GM12878 (cell line): Measurements from ENCODE around the gene XKR3. TPM values are rescaled to one million over a fixed set of nuclear protein-coding genes. Genes with fewer than 3 reads are reported as not detected.

ENCODE experiments used
- ATAC-seq: fragments of 200-7000 bp; cut with Tn5 transposase; 3 replicates; pipeline ENCODE4 v1.9.1; 2020; ENCODE audit warnings: mild to moderate bottlenecking, moderate library complexity
- BruUV-seq: library from RNA; stranded (reverse); fragments of 400-500 nt; replicated peaks from 2 replicates; lab custom pipeline; 2021; lab: Mats Ljungman, UMichigan
- CTCF ChIA-PET: fragments of 300-600 bp; sonication (Branson Sonifier 250); formaldehyde crosslinking; extraction: SDS; loops from one replicate; lab custom pipeline; 2021; ENCODE audit warnings: inconsistent platforms; lab: Yijun Ruan, JAX
- POLR2A ChIA-PET: fragments of 350-600 bp; formaldehyde crosslinking; extraction: SDS; loops from one replicate; lab custom pipeline; 2021; ENCODE audit warnings: inconsistent platforms; lab: Charles Lee
- RAD21 ChIA-PET: fragments of 300-600 bp; sonication (Branson Sonifier 250); formaldehyde crosslinking; loops from one replicate; lab custom pipeline; 2023; ENCODE audit warnings: antibody characterized with exemption; ENCODE audit not compliant: unreplicated experiment; lab: Charles Lee
- SMC1A ChIA-PET: fragments of 300-600 bp; sonication (Branson Sonifier 250); formaldehyde crosslinking; loops from one replicate; lab custom pipeline; 2023; ENCODE audit not compliant: unreplicated experiment, uncharacterized antibody; lab: Charles Lee
- DNase-seq: peaks from one replicate; pipeline ENCODE4 v3.0.0-alpha.2; 2011; ENCODE audit warnings: low read depth, low spot score
- FAIRE-seq: peaks from 3 replicates; lab custom pipeline; 2011; peaks lifted over from hg19 to GRCh38; lab: Jason Lieb, UNC
- H2AFZ ChIP-seq: 2 replicates; pipeline ENCODE4 v1.6.0; 2011; ENCODE audit warnings: low read depth, low read length, control low read depth; ENCODE audit not compliant: control insufficient read depth
- H3K27ac ChIP-seq: 2 replicates; pipeline ENCODE4 v1.5.1; 2011; ENCODE audit warnings: control low read depth; ENCODE audit not compliant: control insufficient read depth, insufficient read depth
- H3K27me3 ChIP-seq, 2 experiments: replicated peaks in 1 of 2; 2 replicates each; pipeline versions ENCODE4 v1.6.0 to v1.6.1; 2011; ENCODE audit warnings: low read length in 1 of 2; ENCODE audit not compliant: control insufficient read depth in 2 of 2, insufficient read depth in 2 of 2
- H3K36me3 ChIP-seq, 2 experiments: 2 replicates each; pipeline ENCODE4 v1.5.1; 2011; ENCODE audit warnings: low read length in 1 of 2; ENCODE audit not compliant: control insufficient read depth in 2 of 2, insufficient read depth in 2 of 2
- H3K4me1 ChIP-seq: 2 replicates; pipeline ENCODE4 v1.6.1; 2011; ENCODE audit warnings: mild to moderate bottlenecking, low read length, moderate library complexity, mixed read lengths; ENCODE audit not compliant: control insufficient read depth, insufficient read depth
- H3K4me2 ChIP-seq: 2 replicates; pipeline ENCODE4 v1.6.0; 2011; ENCODE audit warnings: control low read depth; ENCODE audit not compliant: control insufficient read depth, insufficient read depth
- H3K4me3 ChIP-seq: fragments of 200-600 bp; sonication (generic); 2 replicates; pipeline ENCODE4 v1.5.1; 2016
- H3K79me2 ChIP-seq: 2 replicates; pipeline ENCODE4 v1.6.0; 2011; ENCODE audit warnings: low read length; ENCODE audit not compliant: control insufficient read depth, insufficient read depth
- H3K9ac ChIP-seq: 2 replicates; pipeline ENCODE4 v1.8.0; 2011; ENCODE audit warnings: low read length, control low read depth, mixed read lengths; ENCODE audit not compliant: control insufficient read depth, insufficient read depth
- H3K9me3 ChIP-seq: replicated peaks from 3 replicates; pipeline ENCODE4 v1.5.1; 2011; ENCODE audit warnings: mild to moderate bottlenecking, low read length; ENCODE audit not compliant: control insufficient read depth, insufficient read depth
- H4K20me1 ChIP-seq: 2 replicates; pipeline ENCODE4 v1.6.0; 2011; ENCODE audit not compliant: control insufficient read depth, insufficient read depth
- ASH2L ChIP-seq: fragments of 300-600, 200-600 bp; sonication (generic); IDR thresholded peaks from 2 replicates; pipeline ENCODE4 v1.6.1; 2017; ENCODE audit warnings: low read depth, mild to moderate bottlenecking, borderline replicate concordance
- CHD1 ChIP-seq: IDR thresholded peaks from 2 replicates; pipeline ENCODE4 v1.6.1; 2012; ENCODE audit warnings: low read depth, low read length, improper control_type of control experiment
- ESRRA ChIP-seq: IDR thresholded peaks from 2 replicates; pipeline ENCODE4 v1.6.1; 2012; ENCODE audit warnings: mild to moderate bottlenecking, low read length, improper control_type of control experiment
- FOS ChIP-seq: IDR thresholded peaks from 3 replicates; pipeline ENCODE4 v1.6.1; 2011; ENCODE audit warnings: borderline replicate concordance; ENCODE audit not compliant: insufficient read length; ENCODE audit errors: extremely low read depth
- MEF2A ChIP-seq: IDR thresholded peaks from 2 replicates; pipeline ENCODE4 v1.6.1; 2011; ENCODE audit warnings: low read depth, mild to moderate bottlenecking, low read length, moderate library complexity; ENCODE audit not compliant: insufficient read depth
- NRF1 ChIP-seq: conservative IDR thresholded peaks from 2 replicates; pipeline ENCODE4 v1.6.1; 2011; ENCODE audit warnings: mild to moderate bottlenecking, low read depth, low read length, improper control_type of control experiment
- SMAD5 ChIP-seq: IDR thresholded peaks from 2 replicates; pipeline ENCODE4 v1.6.1; 2016; ENCODE audit warnings: antibody characterized with exemption, low read depth
- SUPT20H ChIP-seq: IDR thresholded peaks from 2 replicates; pipeline ENCODE4 v1.6.1; 2011; ENCODE audit warnings: low read depth, mild to moderate bottlenecking, low read length, moderate library complexity, borderline replicate concordance; ENCODE audit not compliant: control insufficient read depth
- TCF3 ChIP-seq: IDR thresholded peaks from 2 replicates; pipeline ENCODE4 v1.6.1; 2012; ENCODE audit warnings: low read depth, mild to moderate bottlenecking, low read length, borderline replicate concordance; ENCODE audit not compliant: insufficient read depth
- TCF7 ChIP-seq: IDR thresholded peaks from 2 replicates; pipeline ENCODE4 v1.6.1; 2014; ENCODE audit warnings: antibody characterized with exemption, borderline replicate concordance
- ZNF217 ChIP-seq: fragments of 450-650 bp; IDR thresholded peaks from 2 replicates; pipeline ENCODE4 v1.6.1; 2017; ENCODE audit warnings: antibody characterized with exemption, mild to moderate bottlenecking
- WGBS: methylation state at CpG from one replicate; pipeline ENCODE4 v1.1.6; 2016; ENCODE audit warnings: low lambda C conversion rate; ENCODE audit not compliant: insufficient replicate concordance, insufficient coverage; ENCODE audit errors: missing lambda C conversion rate; 5-methylcytosine and 5-hydroxymethylcytosine counted together
- in situ Hi-C: fragments of 300-500 bp; cut with MboI; formaldehyde crosslinking; loops from 9 replicates; pipeline ENCODE4 v1.14.3; 2018; ENCODE audit warnings: mixed read lengths
- intact Hi-C: fragments of 100-400 bp; cut with micrococcal nuclease; formaldehyde crosslinking; loops from one replicate; pipeline ENCODE4 v1.14.2; 2022; ENCODE audit not compliant: unreplicated experiment
- polyA plus RNA-seq, 11 experiments: library from polyadenylated mRNA; depleted of rRNA in 4 of 11; unstranded in 6 of 11; stranded (reverse) in 5 of 11; fragments of >200 nt; fragmentation: Nextera tagmentation in 4 of 11; fragmentation: Illumina TruSeq in 1 of 11; extraction: Ambion mirVana in 4 of 11; extraction: Trizol in 1 of 11; gene quantifications; 1 replicate in 1 of 11; 2 replicates in 10 of 11; pipeline versions ENCODE4 v1.2.1 to v1.2.3, GENCODE V29; 2011 to 2016; ENCODE audit warnings: inconsistent platforms in 2 of 11, missing spikeins in 2 of 11, low read depth in 1 of 11
- total RNA-seq, 4 experiments: library from RNA; depleted of rRNA in 3 of 4; stranded (reverse); fragments of >200 nt in 3 of 4; fragmentation: Illumina TruSeq in 1 of 4; extraction: Trizol in 1 of 4; gene quantifications; 2 replicates each; pipeline versions ENCODE4 v1.2.1 to v1.2.3, GENCODE V29; 2013 to 2021
- TF ChIP-seq, protein P1 (sequence below): fragments of 450-650 bp; formaldehyde crosslinking; IDR thresholded peaks from 2 replicates; pipeline ENCODE4 v1.4.0; 2022; ENCODE audit warnings: mild to moderate bottlenecking, moderate library complexity
- TF ChIP-seq, protein P2 (sequence below), 3 experiments: IDR thresholded peaks in 2 of 3; conservative IDR thresholded peaks in 1 of 3; 2 replicates each; pipeline ENCODE4 v1.5.1; 2011; ENCODE audit warnings: low read depth in 3 of 3, low read length in 3 of 3, mild to moderate bottlenecking in 3 of 3, control low read depth in 2 of 3, moderate library complexity in 2 of 3, inconsistent platforms in 1 of 3, mixed read lengths in 1 of 3; ENCODE audit not compliant: control insufficient read depth in 2 of 3, insufficient read depth in 1 of 3; ENCODE audit errors: extremely low read depth in 1 of 3

Gene XKR3
- total and polyA plus RNA-seq, 10 of the 15 experiments (the other 5 are each of a cell fraction or from before 2014, with no cell fraction given) = 0.09 to 0.14 TPM; not detected in 8

DNA sequence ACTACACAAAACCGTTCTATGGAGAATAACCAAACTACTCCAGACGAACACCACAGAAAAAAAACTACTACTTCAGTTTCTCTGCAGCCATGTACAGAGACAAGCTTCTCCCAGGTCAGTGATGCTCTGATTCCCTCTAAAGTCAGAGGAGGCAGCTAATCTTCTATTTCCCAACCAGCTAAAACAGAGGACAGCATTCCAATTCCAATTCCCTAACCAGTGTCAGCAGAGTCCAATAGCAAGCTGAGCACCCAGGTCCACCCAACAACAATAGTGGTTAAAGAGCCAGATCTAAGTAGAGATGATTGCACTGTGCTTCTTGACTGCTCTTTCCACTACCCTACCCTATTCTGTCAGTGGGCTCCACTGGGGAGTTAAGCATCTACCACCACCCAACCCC, 6.7 kb downstream of the XKR3 start:
- Histone ChIP-seq H2AFZ (no peak overlapping the region), H4K20me1 (no peaks in the 10 kb centered on the region), H3K4me3 (no peak overlapping the region), H3K27me3 (no peaks in the 10 kb centered on the region), H3K4me1 (no peaks in the 10 kb centered on the region), H3K9me3 (no peaks in the 10 kb centered on the region), H3K4me2 (no peak overlapping the region), H3K9ac (no peak overlapping the region), H3K27ac (no peak overlapping the region), H3K36me3 (no peaks in the 10 kb centered on the region), H3K79me2 (no peaks in the 10 kb centered on the region)
- ChIA-PET SMC1A (no interaction called here), RAD21 (no interaction called here), POLR2A (no interaction called here), CTCF (no interaction called here)
- FAIRE-seq (no peak), ATAC-seq (no peak), DNase-seq (no peak)
- in situ Hi-C loops (no loop called here), intact Hi-C loops (no loop called here)
- TF ChIP-seq CHD1 = no peak
- TF ChIP-seq SMAD5 = no peak
- no peak for TF ChIP-seq SUPT20H
- no peak for TF ChIP-seq ASH2L
- TF ChIP-seq TCF7 = no peak
- TF ChIP-seq MEF2A = no peak
- WGBS = 42% methylated on average over 2 of the region's 2 CpGs
- no TSS peak for BruUV-seq

DNA sequence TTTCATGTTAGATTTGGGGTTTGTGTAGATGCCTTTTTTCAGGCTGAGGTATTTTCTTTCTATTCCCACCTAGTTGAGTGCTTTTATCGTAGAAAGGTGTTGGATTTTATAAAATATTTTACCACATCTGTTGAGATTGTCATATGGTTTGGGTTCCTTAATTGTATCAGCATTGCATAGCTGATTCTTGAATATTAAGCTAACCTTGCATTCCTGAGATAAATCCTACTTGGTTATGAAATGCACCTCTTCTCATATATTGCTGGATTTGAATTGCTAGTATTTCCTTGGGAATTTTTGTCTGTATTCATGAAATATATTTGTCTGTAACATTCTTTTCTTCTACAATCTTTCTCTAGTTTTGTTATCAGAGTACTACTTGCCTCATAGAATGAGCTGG, 10.1 kb downstream of the XKR3 start:
- intact Hi-C loops (no loop called here), in situ Hi-C loops (no loop called here)
- TF ChIP-seq FOS (no peak), NRF1 (no peak), TCF3 (no peak), ZNF217 (no peak), ESRRA (no peak)
- TF ChIP-seq, protein P1, sequence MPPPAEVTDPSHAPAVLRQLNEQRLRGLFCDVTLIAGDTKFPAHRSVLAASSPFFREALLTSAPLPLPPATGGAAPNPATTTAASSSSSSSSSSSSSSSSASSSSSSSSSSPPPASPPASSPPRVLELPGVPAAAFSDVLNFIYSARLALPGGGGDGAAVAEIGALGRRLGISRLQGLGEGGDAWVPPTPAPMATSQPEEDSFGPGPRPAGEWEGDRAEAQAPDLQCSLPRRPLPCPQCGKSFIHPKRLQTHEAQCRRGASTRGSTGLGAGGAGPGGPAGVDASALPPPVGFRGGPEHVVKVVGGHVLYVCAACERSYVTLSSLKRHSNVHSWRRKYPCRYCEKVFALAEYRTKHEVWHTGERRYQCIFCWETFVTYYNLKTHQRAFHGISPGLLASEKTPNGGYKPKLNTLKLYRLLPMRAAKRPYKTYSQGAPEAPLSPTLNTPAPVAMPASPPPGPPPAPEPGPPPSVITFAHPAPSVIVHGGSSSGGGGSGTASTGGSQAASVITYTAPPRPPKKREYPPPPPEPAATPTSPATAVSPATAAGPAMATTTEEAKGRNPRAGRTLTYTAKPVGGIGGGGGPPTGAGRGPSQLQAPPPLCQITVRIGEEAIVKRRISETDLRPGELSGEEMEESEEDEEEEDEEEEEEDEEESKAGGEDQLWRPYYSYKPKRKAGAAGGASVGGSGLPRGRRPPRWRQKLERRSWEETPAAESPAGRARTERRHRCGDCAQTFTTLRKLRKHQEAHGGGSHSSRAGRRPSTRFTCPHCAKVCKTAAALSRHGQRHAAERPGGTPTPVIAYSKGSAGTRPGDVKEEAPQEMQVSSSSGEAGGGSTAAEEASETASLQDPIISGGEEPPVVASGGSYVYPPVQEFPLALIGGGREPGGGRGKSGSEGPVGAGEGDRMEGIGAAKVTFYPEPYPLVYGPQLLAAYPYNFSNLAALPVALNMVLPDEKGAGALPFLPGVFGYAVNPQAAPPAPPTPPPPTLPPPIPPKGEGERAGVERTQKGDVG (CRISPR knock-in tag) = no peak
- TF ChIP-seq, protein P2, sequence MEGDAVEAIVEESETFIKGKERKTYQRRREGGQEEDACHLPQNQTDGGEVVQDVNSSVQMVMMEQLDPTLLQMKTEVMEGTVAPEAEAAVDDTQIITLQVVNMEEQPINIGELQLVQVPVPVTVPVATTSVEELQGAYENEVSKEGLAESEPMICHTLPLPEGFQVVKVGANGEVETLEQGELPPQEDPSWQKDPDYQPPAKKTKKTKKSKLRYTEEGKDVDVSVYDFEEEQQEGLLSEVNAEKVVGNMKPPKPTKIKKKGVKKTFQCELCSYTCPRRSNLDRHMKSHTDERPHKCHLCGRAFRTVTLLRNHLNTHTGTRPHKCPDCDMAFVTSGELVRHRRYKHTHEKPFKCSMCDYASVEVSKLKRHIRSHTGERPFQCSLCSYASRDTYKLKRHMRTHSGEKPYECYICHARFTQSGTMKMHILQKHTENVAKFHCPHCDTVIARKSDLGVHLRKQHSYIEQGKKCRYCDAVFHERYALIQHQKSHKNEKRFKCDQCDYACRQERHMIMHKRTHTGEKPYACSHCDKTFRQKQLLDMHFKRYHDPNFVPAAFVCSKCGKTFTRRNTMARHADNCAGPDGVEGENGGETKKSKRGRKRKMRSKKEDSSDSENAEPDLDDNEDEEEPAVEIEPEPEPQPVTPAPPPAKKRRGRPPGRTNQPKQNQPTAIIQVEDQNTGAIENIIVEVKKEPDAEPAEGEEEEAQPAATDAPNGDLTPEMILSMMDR (IDR thresholded peaks at IDR 0.05 in 2 of 3, conservative IDR thresholded peaks at IDR 0.05 in 1 of 3; ENCODE audit: control insufficient read depth in 2 of 3, extremely low read depth in 1 of 3, insufficient read depth in 1 of 3, low read depth in 3 of 3, low read length in 3 of 3) = no peak
- ChIA-PET POLR2A (no interaction called here), RAD21 (no interaction called here), CTCF (no interaction called here), SMC1A (no interaction called here)
- no peaks in the 10 kb centered on the region for H3K27me3 ChIP-seq
- H3K27ac ChIP-seq = no peak overlapping the region
- no peaks in the 10 kb centered on the region for H3K4me1 ChIP-seq
- FAIRE-seq (no peak), ATAC-seq (no peak), DNase-seq (no peak)
- H3K79me2 ChIP-seq = no peaks in the 10 kb centered on the region
- H3K4me2 ChIP-seq = no peak overlapping the region
- H3K9ac ChIP-seq = no peak overlapping the region
- no peak overlapping the region for H3K4me3 ChIP-seq
- no peaks in the 10 kb centered on the region for H4K20me1 ChIP-seq
- no peak overlapping the region for H2AFZ ChIP-seq
- no TSS peak for BruUV-seq
- no peaks in the 10 kb centered on the region for H3K9me3 ChIP-seq
- H3K36me3 ChIP-seq = no peaks in the 10 kb centered on the region
- WGBS = 29% methylated on average over 1 of the region's 1 CpG
